ENCODE data around the gene TMSB4X.
"Not testable (repeated sequence)": the region's sequence is repeated elsewhere in the genome, so short reads cannot be mapped to it uniquely, and the experiment has no call there.

TMSB4X gene

GRCh38 chrX:12955882-12956703, 18.8 kb upstream of the TMSB4X start:
- DNase-seq (ENCODE audit: low read depth in 2 of 2), result no peak

- DNase-seq (ENCODE audit: low read depth in 2 of 2), result peak in 1 of 2 donors; percentile 54
Measured at GRCh38 chrX:12956704-12957534, 18.0 kb upstream of the TMSB4X start.

DNA sequence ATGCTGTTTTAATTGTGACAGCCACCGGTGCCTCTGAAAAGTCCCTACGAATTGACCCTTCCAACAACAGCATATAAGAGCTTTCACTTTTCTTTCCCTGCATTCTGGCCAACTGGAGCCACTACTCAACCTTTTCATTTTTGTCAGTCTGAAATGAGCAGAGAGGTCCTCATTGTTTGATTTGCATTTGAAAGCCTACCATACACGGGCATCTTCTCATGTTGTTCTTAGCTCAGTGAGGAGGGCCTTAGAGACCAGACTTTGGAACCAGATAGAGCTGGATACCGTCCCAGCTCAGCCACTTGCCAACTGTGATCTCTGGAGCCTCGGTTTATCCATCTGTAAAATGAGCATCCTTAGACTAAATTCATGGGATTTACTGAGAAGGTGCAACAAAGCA, 16.9 kb upstream of the TMSB4X start:
- DNase-seq (ENCODE audit: low read depth in 2 of 2), result no peak

GRCh38 chrX:12958461-12958860, 16.4 kb upstream of the TMSB4X start:
- DNase-seq (ENCODE audit: low read depth in 2 of 2), result no peak

DNA sequence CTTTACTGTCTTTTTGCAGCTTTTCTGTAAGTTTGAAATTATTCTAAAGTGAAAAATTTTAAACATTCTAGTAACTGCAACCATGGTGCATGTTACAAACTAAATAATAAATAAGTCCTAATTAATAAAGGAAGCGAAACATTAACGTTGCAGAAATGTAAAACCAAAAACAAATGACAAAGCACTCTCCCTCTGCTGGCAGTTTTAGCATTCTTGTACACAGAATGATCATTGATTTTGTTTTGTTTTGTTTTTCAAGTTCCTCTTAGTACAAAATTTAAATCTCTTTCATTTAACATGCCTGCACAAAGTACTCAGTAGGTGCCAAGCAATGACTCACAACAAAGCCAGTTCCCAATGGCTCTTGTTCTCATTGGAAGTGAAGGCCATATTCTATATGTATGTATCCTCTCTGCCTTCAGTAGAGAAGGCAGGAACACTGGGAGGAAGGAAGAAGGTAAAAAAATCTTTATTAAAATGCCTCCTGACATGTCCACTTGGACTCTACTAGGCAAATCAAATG, 13.7 kb upstream of the TMSB4X start:
- DNase-seq (ENCODE audit: low read depth in 2 of 2), result no peak

DNA sequence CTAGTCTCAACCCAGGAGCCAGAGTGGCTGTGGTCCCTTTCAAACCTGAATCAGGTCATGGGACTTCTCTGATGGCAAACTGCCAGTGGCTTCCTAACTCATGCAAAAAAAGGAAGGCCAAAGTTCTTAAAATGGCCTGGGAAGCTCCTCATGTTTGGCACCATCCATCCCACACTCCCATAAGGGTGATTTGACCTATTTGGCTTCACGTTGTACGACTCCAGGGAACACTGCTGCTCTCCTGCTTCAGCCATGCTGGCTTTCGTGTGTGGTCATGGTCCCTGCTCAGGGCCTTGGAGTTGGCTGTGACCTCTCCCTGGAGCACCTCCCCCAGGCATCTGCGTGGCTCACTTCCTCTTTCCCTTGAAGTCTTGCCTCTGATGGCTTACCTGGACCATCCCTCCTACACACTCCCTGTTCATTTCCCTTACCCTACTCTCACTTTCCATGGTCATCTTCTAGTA, 12.8 kb upstream of the TMSB4X start:
- DNase-seq (ENCODE audit: low read depth in 2 of 2), result no peak

DNA sequence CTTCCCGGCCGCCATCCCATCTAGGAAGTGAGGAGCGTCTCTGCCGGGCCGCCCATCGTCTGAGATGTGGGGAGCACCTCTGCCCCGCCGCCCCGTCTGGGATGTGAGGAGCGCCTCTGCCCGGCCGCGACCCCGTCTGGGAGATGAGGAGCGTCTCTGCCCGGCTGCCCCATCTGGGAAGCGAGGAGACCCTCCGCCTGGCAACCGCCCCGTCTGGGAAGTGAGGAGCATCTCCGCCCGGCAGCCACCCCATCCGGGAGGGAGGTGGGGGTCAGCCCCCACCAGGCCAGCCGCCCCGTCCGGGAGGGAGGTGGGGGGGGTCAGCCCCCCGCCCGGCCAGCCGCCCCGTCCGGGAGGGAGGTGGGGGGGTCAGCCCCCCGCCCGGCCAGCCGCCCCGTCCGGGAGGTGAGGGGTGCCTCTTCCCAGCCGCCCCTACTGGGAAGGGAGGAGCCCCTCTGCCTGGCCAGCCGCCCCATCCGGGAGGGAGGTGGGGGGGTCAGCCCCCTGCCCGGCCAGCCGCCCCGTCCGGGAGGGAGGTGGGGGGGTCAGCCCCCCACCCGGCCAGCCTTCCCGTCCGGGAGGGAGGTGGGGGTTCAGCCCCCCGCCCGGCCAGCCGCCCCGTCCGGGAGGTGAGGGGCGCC, 11.6 kb upstream of the TMSB4X start:
- not testable (repeated sequence) for DNase-seq (ENCODE audit: low read depth in 2 of 2)

- DNase-seq (ENCODE audit: low read depth in 2 of 2), result no peak
Measured at GRCh38 chrX:12965131-12965940, 9.6 kb upstream of the TMSB4X start.

- DNase-seq (ENCODE audit: low read depth in 2 of 2), result no peak
Measured at GRCh38 chrX:12966151-12966550, 8.8 kb upstream of the TMSB4X start.

GRCh38 chrX:12967711-12968465, 7.0 kb upstream of the TMSB4X start:
- no peak for DNase-seq (ENCODE audit: low read depth in 2 of 2)

GRCh38 chrX:12970691-12971202, 4.2 kb upstream of the TMSB4X start:
- no peak for DNase-seq (ENCODE audit: low read depth in 2 of 2)

- no peak for DNase-seq (ENCODE audit: low read depth in 2 of 2)
Measured at GRCh38 chrX:12971282-12972003, 3.5 kb upstream of the TMSB4X start.

DNA sequence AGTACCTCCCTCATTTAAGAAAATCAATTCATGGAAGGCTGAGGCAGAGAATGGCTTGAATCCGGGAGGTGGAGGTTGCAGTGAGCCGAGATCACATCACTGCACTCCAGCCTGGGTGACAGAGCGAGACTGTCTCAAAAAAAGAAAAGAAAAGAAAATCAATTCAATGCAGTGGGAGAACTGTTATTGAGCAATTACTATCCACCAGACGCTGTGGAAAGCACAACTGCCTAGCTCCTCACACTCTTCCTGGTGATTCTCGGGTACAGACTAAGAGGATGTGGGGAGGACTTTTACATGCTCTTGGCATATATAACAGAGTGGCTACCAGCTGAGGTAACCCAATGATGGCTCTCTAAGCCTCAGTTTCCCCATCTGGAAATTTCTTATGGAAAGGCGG, 2.7 kb upstream of the TMSB4X start:
- no peak for DNase-seq (ENCODE audit: low read depth in 2 of 2)

- DNase-seq (ENCODE audit: low read depth in 2 of 2), result no peak
Measured at GRCh38 chrX:12972878-12973560, 1.9 kb upstream of the TMSB4X start.

DNA sequence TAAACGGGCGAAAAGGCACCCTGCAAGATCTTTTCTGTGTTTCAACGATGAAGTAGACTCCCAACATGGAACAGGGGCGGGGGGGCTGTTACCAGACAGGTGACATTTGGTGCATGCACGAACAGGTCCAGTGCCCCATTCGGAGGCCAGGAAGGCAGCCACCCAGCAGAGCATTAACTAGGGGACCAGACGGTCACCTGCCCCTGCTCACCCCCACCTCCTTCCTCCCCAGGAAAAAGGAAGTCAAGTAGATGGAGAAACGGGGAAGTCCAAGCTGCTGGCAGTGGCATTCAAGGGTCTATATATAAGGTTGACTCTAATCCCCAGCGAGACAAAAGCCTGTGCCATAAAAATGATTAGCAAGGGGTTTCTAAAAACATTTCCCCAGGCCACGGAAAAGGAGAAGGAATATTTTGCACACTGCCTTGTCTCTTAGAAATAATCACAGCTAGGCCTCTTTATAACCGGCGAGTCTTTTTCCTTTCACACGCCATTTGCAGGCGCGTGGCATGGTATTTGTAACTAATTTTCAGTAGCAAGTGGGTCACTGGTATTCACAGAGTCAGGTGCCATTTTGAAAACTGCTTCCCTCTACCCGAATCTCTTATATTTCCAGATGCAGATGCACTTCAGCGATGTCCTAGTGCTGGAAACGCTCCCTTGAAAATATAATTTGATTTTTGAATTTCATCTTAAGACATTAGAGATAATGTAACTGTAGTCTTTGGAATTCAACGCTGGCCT, 1.2 kb upstream of the TMSB4X start:
- DNase-seq (ENCODE audit: low read depth in 2 of 2), result no peak

GRCh38 chrX:12974305-12974795, 560 bp upstream of the TMSB4X start:
- no peak for DNase-seq (ENCODE audit: low read depth in 2 of 2)

DNA sequence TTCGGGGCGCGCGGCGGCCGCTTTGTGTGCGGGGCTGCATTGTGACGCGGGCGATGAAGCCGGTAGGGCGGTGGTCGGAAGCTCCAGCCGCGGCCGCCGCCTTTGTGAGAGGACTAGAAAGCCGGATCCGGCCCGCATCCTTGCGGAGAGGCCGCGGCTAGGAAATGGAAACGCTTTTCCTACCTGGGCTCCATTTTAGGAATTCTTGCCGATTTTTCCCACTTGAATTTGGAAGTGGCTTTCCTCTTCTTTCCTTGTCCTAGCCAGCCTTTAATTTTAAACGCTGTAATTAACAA, 708 bp downstream of the TMSB4X start:
- DNase-seq (ENCODE audit: low read depth in 2 of 2), result no peak

DNA sequence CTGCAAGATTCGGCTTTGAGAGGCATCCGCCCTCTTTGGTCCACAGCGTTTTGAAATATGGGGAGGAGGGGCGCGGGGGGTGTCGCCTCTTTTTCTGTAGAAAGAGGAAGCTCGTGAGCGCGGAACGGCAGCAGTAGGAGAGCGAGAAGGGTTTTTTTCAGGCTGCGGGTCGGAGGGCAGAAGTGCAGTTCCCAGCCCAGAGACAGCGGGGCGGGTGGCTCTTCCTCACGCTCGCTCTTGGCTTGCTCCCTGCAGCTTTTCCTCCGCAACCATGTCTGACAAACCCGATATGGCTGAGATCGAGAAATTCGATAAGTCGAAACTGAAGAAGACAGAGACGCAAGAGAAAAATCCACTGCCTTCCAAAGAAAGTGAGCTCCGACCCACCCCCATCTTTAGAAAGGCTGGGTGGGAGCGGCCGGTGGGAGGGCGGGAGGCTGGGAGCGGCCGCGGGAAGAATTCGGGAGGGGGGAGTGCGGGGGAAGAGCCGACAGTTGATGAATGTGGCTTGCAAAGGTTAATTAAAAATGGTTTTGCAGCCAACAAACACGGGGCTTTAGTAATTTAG, 1.2 kb downstream of the TMSB4X start:
- DNase-seq (ENCODE audit: low read depth in 2 of 2), result no peak
